ENCODE data around the gene PRKAG1.
A peak's percentile ranks its signal among the peaks of the same experiment; 100 is the strongest.
"Not testable (repeated sequence)": the region's sequence is repeated elsewhere in the genome, so short reads cannot be mapped to it uniquely, and the experiment has no call there.

PRKAG1 gene

GRCh38 chr12:49018261-49019119 lies at the start of gene PRKAG1:
Gene PRKAG1, minus strand, starts transcription at chr12:49018776. Its CDS starts 36 bp downstream, at chr12:49018740.
- Histone ChIP-seq H3K9ac (ENCODE audit: low read depth, low read length) (peak within 1 kb of the TSS; percentile 99), H3K4me3 (ENCODE audit: low read depth, low read length) (peak within 1 kb of the TSS; percentile 92), H3K36me3 (ENCODE audit: control insufficient read depth, insufficient read depth, low read length) (peaks cover 19% of the 10 kb centered on the region), H3K9me3 (ENCODE audit: control insufficient read depth, insufficient read depth, low read length) (no peaks in the 10 kb centered on the region), H3K27me3 (ENCODE audit: control insufficient read depth, insufficient read depth, low read length) (no peaks in the 10 kb centered on the region), H3K4me1 (ENCODE audit: control insufficient read depth, insufficient read depth, low read length) (peaks cover 3% of the 10 kb centered on the region)

DNA sequence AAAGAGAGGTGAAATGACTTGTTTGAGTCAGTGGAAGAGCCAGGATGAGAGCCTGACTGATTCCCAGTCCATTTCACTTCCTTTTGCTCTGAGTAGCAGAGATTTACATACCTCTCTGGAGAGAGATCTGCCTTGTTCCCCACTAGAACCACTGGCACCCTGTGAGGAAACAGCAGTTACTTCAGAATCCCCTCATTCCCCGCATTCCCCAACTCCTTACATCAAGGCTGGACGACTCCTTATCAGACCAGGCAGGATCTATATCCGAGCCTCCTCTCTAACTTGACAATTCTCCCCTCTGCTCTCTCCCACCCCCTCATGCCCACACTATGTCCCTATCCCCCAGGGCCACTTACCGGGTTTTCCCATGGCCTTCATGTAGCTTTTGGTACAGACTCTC lies 47.5 kb upstream of the PRKAG1 start:
- peaks cover 5% of the 10 kb centered on the region for H3K4me1 ChIP-seq (ENCODE audit: control insufficient read depth, insufficient read depth, low read length)
- H3K27me3 ChIP-seq (ENCODE audit: control insufficient read depth, insufficient read depth, low read length) = peaks cover 20% of the 10 kb centered on the region
- no peaks in the 10 kb centered on the region for H3K36me3 ChIP-seq (ENCODE audit: control insufficient read depth, insufficient read depth, low read length)
- H3K4me3 ChIP-seq (ENCODE audit: low read depth, low read length) = no peak overlapping the region
- no peaks in the 10 kb centered on the region for H3K9me3 ChIP-seq (ENCODE audit: control insufficient read depth, insufficient read depth, low read length)
- no peak overlapping the region for H3K9ac ChIP-seq (ENCODE audit: low read depth, low read length)

DNA sequence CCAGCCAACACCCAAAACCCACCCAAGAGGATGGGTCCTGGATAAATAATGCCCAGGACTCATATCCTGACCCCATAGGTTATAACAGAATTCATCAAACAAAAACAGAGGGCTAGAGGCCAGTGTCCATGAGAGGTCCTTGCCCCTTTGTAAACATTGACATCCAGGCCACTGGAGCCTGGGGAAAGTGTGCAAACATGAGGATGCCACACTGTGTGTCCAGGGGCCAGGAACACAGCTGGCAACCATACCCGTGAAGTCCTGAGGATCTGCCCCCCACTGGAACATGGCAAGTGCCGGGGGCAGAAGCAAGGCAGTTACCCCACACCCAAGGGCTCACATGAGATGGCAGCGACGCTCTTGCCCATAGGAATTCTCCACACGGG lies 46.2 kb upstream of the PRKAG1 start:
- Histone ChIP-seq H3K9me3 (ENCODE audit: control insufficient read depth, insufficient read depth, low read length) (no peaks in the 10 kb centered on the region), H3K4me3 (ENCODE audit: low read depth, low read length) (no peak overlapping the region), H3K36me3 (ENCODE audit: control insufficient read depth, insufficient read depth, low read length) (peaks cover 5% of the 10 kb centered on the region), H3K4me1 (ENCODE audit: control insufficient read depth, insufficient read depth, low read length) (no peaks in the 10 kb centered on the region), H3K9ac (ENCODE audit: low read depth, low read length) (no peak overlapping the region), H3K27me3 (ENCODE audit: control insufficient read depth, insufficient read depth, low read length) (peaks cover 15% of the 10 kb centered on the region)

GRCh38 chr12:49061916-49062315 lies 43.3 kb upstream of the PRKAG1 start:
- H3K36me3 ChIP-seq (ENCODE audit: control insufficient read depth, insufficient read depth, low read length); H3K4me3 ChIP-seq (ENCODE audit: low read depth, low read length); H3K9ac ChIP-seq (ENCODE audit: low read depth, low read length); H3K27me3 ChIP-seq (ENCODE audit: control insufficient read depth, insufficient read depth, low read length); H3K9me3 ChIP-seq (ENCODE audit: control insufficient read depth, insufficient read depth, low read length): not testable (repeated sequence)
- peaks cover 13% of the 10 kb centered on the region for H3K4me1 ChIP-seq (ENCODE audit: control insufficient read depth, insufficient read depth, low read length)

GRCh38 chr12:49061157-49061650 lies 42.6 kb upstream of the PRKAG1 start:
- H3K27me3 ChIP-seq (ENCODE audit: control insufficient read depth, insufficient read depth, low read length) = no peaks in the 10 kb centered on the region
- peaks cover 5% of the 10 kb centered on the region for H3K36me3 ChIP-seq (ENCODE audit: control insufficient read depth, insufficient read depth, low read length)
- H3K4me3 ChIP-seq (ENCODE audit: low read depth, low read length) = peak overlapping the region; percentile 85
- H3K9ac ChIP-seq (ENCODE audit: low read depth, low read length) = peak overlapping the region; percentile 97
- H3K9me3 ChIP-seq (ENCODE audit: control insufficient read depth, insufficient read depth, low read length) = no peaks in the 10 kb centered on the region
- peaks cover 16% of the 10 kb centered on the region for H3K4me1 ChIP-seq (ENCODE audit: control insufficient read depth, insufficient read depth, low read length)

DNA sequence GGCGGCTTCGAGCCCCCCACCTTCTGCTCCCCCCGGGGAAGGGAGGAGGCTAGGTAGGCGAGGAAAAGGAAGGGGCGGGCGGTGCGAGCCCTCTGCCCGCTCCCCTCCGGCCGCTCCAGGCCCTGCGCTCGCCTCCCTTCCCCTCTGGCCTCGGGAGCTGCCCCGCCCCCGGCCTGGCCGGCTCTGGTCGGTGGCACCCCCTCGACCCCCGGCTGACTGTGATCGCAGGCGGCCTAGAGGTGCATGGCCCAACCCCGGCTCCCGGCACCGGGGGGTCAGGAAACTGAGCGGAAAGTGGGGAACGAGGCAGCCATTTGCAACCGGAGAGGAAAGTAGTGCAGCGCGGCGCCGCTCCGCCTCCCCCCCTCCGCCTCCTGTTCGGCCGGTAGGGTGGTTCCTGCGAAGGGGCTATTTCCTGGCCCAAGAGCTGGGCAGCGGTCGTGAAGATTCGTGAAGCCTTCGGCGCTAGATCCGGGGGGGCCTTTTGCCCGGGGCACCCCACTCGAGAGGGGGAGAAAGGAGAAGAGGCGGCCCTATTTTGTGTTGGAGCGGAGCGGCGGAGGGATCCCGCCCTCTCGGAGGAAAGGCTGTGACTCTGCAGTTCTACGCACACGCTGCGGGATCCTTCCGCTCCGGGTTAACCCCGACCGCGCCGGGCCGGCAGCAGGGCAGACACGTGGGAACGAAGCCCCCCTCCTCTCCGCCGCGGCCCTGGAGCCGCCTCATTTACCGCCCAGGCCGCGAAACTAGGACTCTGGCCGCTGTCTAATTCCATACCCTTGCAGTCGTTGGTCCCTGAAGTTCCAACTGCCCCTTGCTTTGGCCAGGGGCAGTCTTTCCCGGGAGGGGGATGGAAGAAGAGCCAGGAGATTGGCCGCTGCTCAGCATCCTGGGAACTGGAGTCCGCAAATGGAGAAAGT lies 41.9 kb upstream of the PRKAG1 start, which contains the start of gene KMT2D:
KMT2D (minus strand) TSS at position 558 of the 920 bp plus-strand sequence. CDS start 5,470 bp downstream, outside the sequence.
- Histone ChIP-seq H3K9ac (ENCODE audit: low read depth, low read length) (peak within 1 kb of the TSS; percentile 97), H3K9me3 (ENCODE audit: control insufficient read depth, insufficient read depth, low read length) (no peaks in the 10 kb centered on the region), H3K36me3 (ENCODE audit: control insufficient read depth, insufficient read depth, low read length) (peaks cover 5% of the 10 kb centered on the region), H3K27me3 (ENCODE audit: control insufficient read depth, insufficient read depth, low read length) (no peaks in the 10 kb centered on the region), H3K4me1 (ENCODE audit: control insufficient read depth, insufficient read depth, low read length) (peaks cover 23% of the 10 kb centered on the region), H3K4me3 (ENCODE audit: low read depth, low read length) (peak within 1 kb of the TSS; percentile 85)

DNA sequence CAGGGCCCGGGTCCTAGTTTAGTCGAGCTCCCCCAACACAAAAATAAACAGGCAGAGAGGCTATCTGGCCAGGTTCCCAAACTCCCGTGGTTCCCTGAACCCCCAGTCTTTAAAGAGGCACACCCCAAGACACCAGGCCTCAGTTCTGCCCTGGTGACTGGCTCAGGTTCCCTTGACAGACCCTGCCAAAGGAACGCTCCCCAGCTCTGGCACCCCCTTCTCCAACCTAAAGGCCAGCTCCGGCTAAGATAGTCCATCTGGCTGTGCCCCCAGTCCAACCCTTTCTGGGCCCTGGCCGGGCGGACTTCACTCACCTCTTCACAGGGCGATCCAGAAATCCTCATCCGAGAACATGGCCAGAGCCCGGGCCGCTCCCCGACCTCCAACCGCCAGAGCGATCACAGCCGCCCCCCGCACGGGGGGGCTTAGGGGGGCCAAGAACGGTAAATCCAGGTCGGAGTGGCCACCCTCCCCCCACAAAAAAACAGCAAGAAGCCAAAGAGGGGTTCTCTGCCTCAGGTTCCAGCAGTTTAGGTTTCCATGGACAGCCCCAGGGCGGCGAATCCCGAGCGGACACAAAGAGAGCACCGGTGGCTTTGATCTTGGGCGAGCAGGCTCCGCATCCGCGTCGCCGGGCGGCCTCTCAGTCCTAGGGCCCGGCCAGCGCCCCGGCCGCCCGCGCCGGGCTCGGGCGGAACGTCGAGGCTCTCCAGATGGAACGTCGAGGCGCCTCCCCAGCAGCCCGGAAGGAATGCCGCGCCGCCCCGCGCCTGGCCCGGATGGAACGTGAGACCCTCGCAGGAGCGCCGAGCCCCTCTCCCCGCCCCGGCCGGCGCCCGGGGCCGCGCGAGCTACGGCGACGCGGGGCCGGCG lies 41.0 kb upstream of the PRKAG1 start:
- Histone ChIP-seq H3K27me3 (ENCODE audit: control insufficient read depth, insufficient read depth, low read length) (no peaks in the 10 kb centered on the region), H3K4me3 (ENCODE audit: low read depth, low read length) (peak overlapping the region; percentile 85), H3K9me3 (ENCODE audit: control insufficient read depth, insufficient read depth, low read length) (no peaks in the 10 kb centered on the region), H3K4me1 (ENCODE audit: control insufficient read depth, insufficient read depth, low read length) (peaks cover 23% of the 10 kb centered on the region), H3K9ac (ENCODE audit: low read depth, low read length) (peak overlapping the region; percentile 97), H3K36me3 (ENCODE audit: control insufficient read depth, insufficient read depth, low read length) (peaks cover 5% of the 10 kb centered on the region)

- peak overlapping the region; percentile 85 for H3K4me3 ChIP-seq (ENCODE audit: low read depth, low read length)
- no peaks in the 10 kb centered on the region for H3K27me3 ChIP-seq (ENCODE audit: control insufficient read depth, insufficient read depth, low read length)
- no peaks in the 10 kb centered on the region for H3K9me3 ChIP-seq (ENCODE audit: control insufficient read depth, insufficient read depth, low read length)
- H3K36me3 ChIP-seq (ENCODE audit: control insufficient read depth, insufficient read depth, low read length) = peaks cover 10% of the 10 kb centered on the region
- H3K4me1 ChIP-seq (ENCODE audit: control insufficient read depth, insufficient read depth, low read length) = peaks cover 23% of the 10 kb centered on the region
- H3K9ac ChIP-seq (ENCODE audit: low read depth, low read length) = peak overlapping the region; percentile 97
Measured at GRCh38 chr12:49059045-49059298, 40.4 kb upstream of the PRKAG1 start.

DNA sequence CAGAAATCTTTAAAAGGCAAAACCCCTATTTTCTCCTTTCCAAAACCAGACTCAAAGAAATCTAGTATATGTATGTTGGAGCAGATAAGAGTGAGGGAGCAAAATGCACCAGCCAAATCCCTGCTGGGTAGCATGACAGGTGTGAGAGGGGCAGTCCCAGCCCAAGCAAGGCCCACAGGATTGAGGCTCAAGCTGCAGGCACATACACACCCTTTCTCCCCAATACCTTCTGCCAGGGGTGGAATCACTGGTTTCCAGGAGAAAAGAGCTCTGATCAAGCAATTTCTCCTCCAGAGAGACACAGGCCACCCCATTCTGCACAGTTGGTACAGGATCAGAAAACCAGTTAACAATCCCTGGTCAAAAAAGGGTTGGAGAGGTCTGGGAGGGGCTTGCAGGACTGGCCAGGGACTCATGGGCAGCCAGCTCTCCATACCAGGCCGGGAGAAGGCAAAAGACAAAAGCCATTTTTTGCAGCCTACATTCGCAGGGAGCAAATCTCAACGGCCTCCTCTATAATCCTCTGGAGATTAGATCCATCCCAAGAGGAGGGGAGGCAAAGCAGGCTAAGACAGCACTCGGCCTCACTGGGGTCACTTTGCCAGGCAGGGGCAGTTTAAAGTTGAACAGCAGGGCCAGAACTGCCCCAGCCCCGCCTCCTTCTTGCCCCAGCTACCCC lies 39.9 kb upstream of the PRKAG1 start:
- H3K27me3 ChIP-seq (ENCODE audit: control insufficient read depth, insufficient read depth, low read length) = no peaks in the 10 kb centered on the region
- H3K4me1 ChIP-seq (ENCODE audit: control insufficient read depth, insufficient read depth, low read length) = peaks cover 23% of the 10 kb centered on the region
- H3K4me3 ChIP-seq (ENCODE audit: low read depth, low read length) = peak overlapping the region; percentile 85
- no peaks in the 10 kb centered on the region for H3K9me3 ChIP-seq (ENCODE audit: control insufficient read depth, insufficient read depth, low read length)
- H3K9ac ChIP-seq (ENCODE audit: low read depth, low read length) = peak overlapping the region; percentile 97
- H3K36me3 ChIP-seq (ENCODE audit: control insufficient read depth, insufficient read depth, low read length) = peaks cover 10% of the 10 kb centered on the region

DNA sequence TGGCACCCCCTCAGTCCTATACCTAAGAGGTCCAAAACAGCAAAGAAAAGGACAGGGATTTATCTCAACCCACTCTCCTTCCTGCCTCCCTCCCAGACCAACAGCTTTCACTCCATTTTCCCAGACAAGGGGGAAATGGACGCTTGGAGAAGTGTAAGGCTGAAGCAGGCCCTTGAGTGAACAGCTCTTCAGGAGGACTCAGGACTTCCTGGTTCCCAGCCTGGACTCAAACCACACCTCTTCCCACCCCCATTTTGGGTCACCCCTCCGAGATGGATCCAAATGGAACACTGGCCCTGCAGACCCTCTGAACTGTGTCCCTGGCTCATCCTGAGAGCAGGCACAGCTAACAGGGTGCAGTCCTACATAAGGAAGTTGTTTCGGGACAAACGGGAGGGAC lies 39.3 kb upstream of the PRKAG1 start:
- H3K9ac ChIP-seq (ENCODE audit: low read depth, low read length) = peak overlapping the region; percentile 8
- peak overlapping the region; percentile 85 for H3K4me3 ChIP-seq (ENCODE audit: low read depth, low read length)
- H3K4me1 ChIP-seq (ENCODE audit: control insufficient read depth, insufficient read depth, low read length) = peaks cover 23% of the 10 kb centered on the region
- no peaks in the 10 kb centered on the region for H3K27me3 ChIP-seq (ENCODE audit: control insufficient read depth, insufficient read depth, low read length)
- peaks cover 17% of the 10 kb centered on the region for H3K36me3 ChIP-seq (ENCODE audit: control insufficient read depth, insufficient read depth, low read length)
- H3K9me3 ChIP-seq (ENCODE audit: control insufficient read depth, insufficient read depth, low read length) = no peaks in the 10 kb centered on the region

Data from iPS-15b (cell line).